ENCODE measurements around the gene KIAA1328.

GRCh38 chr18:36814994-36815393 lies 13.9 kb upstream of the KIAA1328 start:
- no peak for TF ChIP-seq POLR2A (IDR thresholded peaks at IDR 0.05; ENCODE audit: low read length)
- no peak for TF ChIP-seq GATA1 (IDR thresholded peaks at IDR 0.05; ENCODE audit: low read depth, low read length)

Data from erythroblast (primary cell).